Medulla oblongata (tissue), 1 donor: ENCODE results near the gene RASD1.
A peak's percentile ranks its signal among the peaks of the same experiment; 100 is the strongest.
"Not testable (repeated sequence)": the region's sequence is repeated elsewhere in the genome, so short reads cannot be mapped to it uniquely, and the experiment has no call there.

ENCODE experiments used
- DNase-seq: peaks from one replicate; pipeline ENCODE4 v3.0.0-alpha.2; 2015; ENCODE audit errors: extremely low spot score

Gene RASD1

GRCh38 chr17:17497065-17497844 lies 1.1 kb upstream of the RASD1 start:
- DNase-seq: no peak

GRCh38 chr17:17495536-17496188 lies 533 bp downstream of the RASD1 start:
- DNase-seq: peak; percentile 21

- peak; percentile 19 for DNase-seq
These were observed 1.2 kb downstream of the RASD1 start for GRCh38 chr17:17494870-17495535.

GRCh38 chr17:17494499-17494869 lies 1.7 kb downstream of the RASD1 start:
- DNase-seq: peak; percentile 36

- peak; percentile 57 for DNase-seq
These were observed 2.2 kb downstream of the RASD1 start for GRCh38 chr17:17493986-17494466.

GRCh38 chr17:17493249-17493985 lies 2.8 kb downstream of the RASD1 start:
- peak; percentile 17 for DNase-seq

GRCh38 chr17:17492571-17492970 lies 3.6 kb downstream of the RASD1 start:
- no peak for DNase-seq

- DNase-seq: no peak
These were observed 4.1 kb downstream of the RASD1 start for GRCh38 chr17:17492085-17492484.

- DNase-seq: no peak
These were observed 4.6 kb downstream of the RASD1 start for GRCh38 chr17:17491546-17491988.

GRCh38 chr17:17491031-17491471 lies 5.1 kb downstream of the RASD1 start:
- no peak for DNase-seq

- no peak for DNase-seq
These were observed 8.2 kb downstream of the RASD1 start for GRCh38 chr17:17487998-17488397.

GRCh38 chr17:17486416-17486815 lies 9.8 kb downstream of the RASD1 start:
- DNase-seq: not testable (repeated sequence)

- DNase-seq: no peak
These were observed 10.8 kb downstream of the RASD1 start for GRCh38 chr17:17485420-17485819.

GRCh38 chr17:17484451-17484899 lies 11.7 kb downstream of the RASD1 start:
- DNase-seq: no peak

- DNase-seq: no peak
These were observed 14.3 kb downstream of the RASD1 start for GRCh38 chr17:17481860-17482259.

- DNase-seq: no peak
These were observed 15.5 kb downstream of the RASD1 start for GRCh38 chr17:17480593-17481148.

GRCh38 chr17:17479209-17479608 lies 17.0 kb downstream of the RASD1 start:
- no peak for DNase-seq

GRCh38 chr17:17476865-17477467 lies 19.2 kb downstream of the RASD1 start, which contains the start of gene MED9:
Gene MED9, plus strand, starts transcription at chr17:17477000. Its CDS starts 42 bp downstream, at chr17:17477042.
- DNase-seq: peak; percentile 95

- no peak for DNase-seq
These were observed 21.9 kb downstream of the RASD1 start for GRCh38 chr17:17474341-17474740.

- peak; percentile 45 for DNase-seq
These were observed 23.8 kb downstream of the RASD1 start for GRCh38 chr17:17472333-17472920.
